Rectal smooth muscle tissue (tissue), 1 donor: ENCODE results near the gene RBMS1.

Experiments used
- H3K27ac ChIP-seq: one replicate; pipeline ENCODE4 v1.7.0; 2013; ENCODE audit warnings: low read depth, low read length, inconsistent platforms
- H3K27me3 ChIP-seq: one replicate; pipeline ENCODE4 v1.7.0; 2013; ENCODE audit warnings: low read length; ENCODE audit not compliant: control insufficient read depth, insufficient read depth
- H3K36me3 ChIP-seq: one replicate; pipeline ENCODE4 v1.7.0; 2013; ENCODE audit warnings: low read length; ENCODE audit not compliant: control insufficient read depth, insufficient read depth
- H3K4me1 ChIP-seq: one replicate; pipeline ENCODE4 v1.7.0; 2013; ENCODE audit warnings: low read length; ENCODE audit not compliant: control insufficient read depth, insufficient read depth
- H3K4me3 ChIP-seq: one replicate; pipeline ENCODE4 v1.7.0; 2013; ENCODE audit warnings: low read length
- H3K9ac ChIP-seq: one replicate; pipeline ENCODE4 v1.7.0; 2013; ENCODE audit warnings: low read length

RBMS1 gene

DNA sequence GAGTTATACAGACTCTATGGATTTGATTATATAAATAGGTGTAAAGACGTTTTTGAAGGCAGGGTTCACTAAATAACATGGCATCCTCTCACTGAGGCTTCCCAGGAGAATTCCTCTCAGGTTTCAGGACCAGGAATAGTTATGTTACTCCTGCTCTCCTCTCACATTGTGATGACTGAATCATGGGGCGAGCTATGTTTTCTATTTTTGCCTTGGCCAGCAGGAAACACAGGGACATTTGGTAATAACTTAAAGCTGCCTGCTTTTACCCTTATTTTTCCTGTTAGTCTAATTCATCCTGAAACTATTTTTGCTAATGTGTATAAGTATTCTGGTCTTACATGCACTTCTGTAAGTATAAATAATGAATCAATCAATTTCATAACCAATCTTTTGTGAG lies 178.3 kb downstream of the RBMS1 start:
- H3K36me3 ChIP-seq, result no peaks in the 10 kb centered on the region
- no peak overlapping the region for H3K4me3 ChIP-seq
- H3K9ac ChIP-seq, result no peak overlapping the region
- no peaks in the 10 kb centered on the region for H3K27me3 ChIP-seq
- H3K4me1 ChIP-seq, result peaks cover 14% of the 10 kb centered on the region
- H3K27ac ChIP-seq, result no peak overlapping the region

DNA sequence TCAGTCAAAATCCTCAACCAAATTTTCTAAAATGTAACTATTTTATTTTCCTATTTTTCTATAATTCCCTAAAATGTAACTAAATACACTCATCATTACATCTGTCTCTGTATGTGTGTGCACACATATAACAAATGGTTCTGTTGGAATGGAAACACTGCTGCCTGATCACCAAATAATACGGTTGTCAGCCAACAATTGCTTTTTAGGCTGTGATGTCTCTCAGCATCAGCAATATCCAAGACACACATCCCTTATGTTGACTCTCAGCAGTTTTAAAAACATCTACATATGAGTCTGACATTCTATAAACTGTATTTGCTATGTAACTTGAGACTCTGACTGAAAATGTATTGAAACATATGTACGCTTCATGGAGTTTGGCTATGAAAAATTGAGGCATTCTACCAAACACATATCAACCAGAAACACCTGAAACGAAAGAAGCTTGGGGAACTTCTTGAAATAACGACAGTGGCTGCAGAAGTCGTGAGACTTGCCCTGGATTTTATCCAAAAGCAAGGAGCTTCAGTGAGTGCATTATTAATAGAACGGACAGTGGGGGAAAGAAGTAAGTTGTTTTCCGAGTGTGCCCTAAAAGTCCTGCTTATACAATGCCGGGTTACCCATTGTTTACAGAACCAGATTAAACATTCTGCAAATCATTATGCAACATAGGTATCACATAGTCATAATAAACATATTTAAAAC lies 183.3 kb downstream of the RBMS1 start:
- Histone ChIP-seq H3K27ac (peak overlapping the region; percentile 10), H3K27me3 (no peaks in the 10 kb centered on the region), H3K9ac (no peak overlapping the region), H3K4me1 (peaks cover 22% of the 10 kb centered on the region), H3K4me3 (no peak overlapping the region), H3K36me3 (no peaks in the 10 kb centered on the region)

DNA sequence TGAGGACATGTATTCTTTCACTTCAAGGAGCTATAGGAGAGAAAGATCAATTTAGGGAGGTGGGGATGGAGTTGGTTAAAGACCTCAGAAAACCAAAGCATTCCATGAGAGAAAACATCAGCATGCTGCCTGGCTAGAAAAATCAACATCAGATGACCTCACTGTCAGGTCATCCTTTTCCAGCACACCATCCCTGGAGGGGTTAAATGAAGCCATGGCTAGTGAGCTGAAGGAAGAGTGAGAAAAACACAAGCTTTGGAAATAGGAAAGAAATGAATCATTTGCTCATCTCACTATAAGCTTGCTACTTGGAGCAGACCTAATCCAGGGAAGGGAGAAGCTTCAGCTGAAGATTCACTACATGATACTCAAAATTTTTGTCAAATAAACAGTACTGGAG lies 184.0 kb downstream of the RBMS1 start:
- no peak overlapping the region for H3K4me3 ChIP-seq
- H3K27me3 ChIP-seq, result no peaks in the 10 kb centered on the region
- no peak overlapping the region for H3K9ac ChIP-seq
- peaks cover 22% of the 10 kb centered on the region for H3K4me1 ChIP-seq
- no peaks in the 10 kb centered on the region for H3K36me3 ChIP-seq
- peak overlapping the region; percentile 27 for H3K27ac ChIP-seq

DNA sequence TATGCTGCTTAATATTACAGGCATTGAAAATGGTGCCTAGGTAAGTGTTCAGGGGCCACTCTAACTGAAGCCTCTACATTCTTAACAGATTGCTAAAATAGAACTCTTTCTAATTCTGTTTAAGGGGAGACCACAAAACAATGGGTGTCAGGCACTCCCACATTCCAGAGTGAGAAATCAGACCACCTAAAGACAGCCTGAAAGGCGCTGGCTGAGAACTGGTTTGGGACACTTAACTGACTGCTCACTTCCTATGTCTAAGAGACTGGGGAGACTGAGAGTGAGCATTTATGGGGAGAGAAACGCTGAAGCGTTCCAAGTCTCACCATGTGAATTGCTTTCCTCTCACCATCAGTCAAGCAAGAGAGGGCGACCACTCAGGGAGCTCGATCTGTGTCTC lies 184.7 kb downstream of the RBMS1 start:
- Histone ChIP-seq H3K4me3 (no peak overlapping the region), H3K9ac (no peak overlapping the region), H3K27ac (no peak overlapping the region), H3K27me3 (no peaks in the 10 kb centered on the region), H3K4me1 (peaks cover 22% of the 10 kb centered on the region), H3K36me3 (no peaks in the 10 kb centered on the region)

DNA sequence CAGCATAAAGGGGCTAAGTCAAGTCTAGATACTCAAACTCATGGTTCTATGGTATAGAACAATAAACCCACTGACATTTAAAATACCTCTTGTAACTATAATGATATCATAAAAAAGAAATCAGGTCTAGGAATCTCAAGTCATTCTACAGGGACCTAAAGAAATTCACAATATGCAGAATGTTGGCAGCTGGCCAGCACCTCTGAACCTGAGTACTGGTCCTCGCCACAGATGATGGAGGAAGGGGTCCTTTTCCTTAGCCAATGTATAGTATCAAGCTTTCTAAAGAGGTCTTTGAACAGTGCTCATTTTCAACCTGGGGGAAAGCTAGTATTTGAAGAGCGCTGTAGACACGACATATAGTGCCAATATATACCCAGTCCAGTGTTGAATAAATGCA lies 185.1 kb downstream of the RBMS1 start:
- Histone ChIP-seq H3K4me3 (no peak overlapping the region), H3K27me3 (no peaks in the 10 kb centered on the region), H3K4me1 (peaks cover 25% of the 10 kb centered on the region)

DNA sequence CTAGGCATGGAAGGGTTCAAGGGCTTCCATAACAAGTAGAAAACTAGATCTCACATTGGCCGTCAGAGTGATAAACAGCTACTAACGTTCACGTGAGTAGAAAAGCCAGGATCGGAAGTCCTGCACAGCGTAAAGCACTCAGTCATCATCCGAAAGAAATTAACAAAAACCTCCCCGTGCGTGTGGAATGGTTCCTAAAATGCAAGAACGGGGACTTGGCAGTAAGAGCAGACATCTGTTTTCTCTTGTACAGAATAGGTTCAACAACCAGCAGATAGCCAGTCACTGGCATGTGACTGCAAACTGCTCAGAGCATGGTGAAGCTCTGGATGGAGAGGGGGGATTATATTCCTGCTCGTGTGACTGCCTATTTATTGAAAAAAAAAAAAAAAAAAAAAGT lies 186.6 kb downstream of the RBMS1 start:
- H3K36me3 ChIP-seq, result no peaks in the 10 kb centered on the region
- no peak overlapping the region for H3K9ac ChIP-seq
- H3K4me1 ChIP-seq, result peaks cover 31% of the 10 kb centered on the region
- H3K27ac ChIP-seq, result peak overlapping the region; percentile 66
- no peaks in the 10 kb centered on the region for H3K27me3 ChIP-seq
- H3K4me3 ChIP-seq, result no peak overlapping the region

More for the DNA sequence above, 185.1 kb downstream of the RBMS1 start:
- Histone ChIP-seq H3K27ac (no peak overlapping the region), H3K9ac (no peak overlapping the region), H3K36me3 (no peaks in the 10 kb centered on the region)

DNA sequence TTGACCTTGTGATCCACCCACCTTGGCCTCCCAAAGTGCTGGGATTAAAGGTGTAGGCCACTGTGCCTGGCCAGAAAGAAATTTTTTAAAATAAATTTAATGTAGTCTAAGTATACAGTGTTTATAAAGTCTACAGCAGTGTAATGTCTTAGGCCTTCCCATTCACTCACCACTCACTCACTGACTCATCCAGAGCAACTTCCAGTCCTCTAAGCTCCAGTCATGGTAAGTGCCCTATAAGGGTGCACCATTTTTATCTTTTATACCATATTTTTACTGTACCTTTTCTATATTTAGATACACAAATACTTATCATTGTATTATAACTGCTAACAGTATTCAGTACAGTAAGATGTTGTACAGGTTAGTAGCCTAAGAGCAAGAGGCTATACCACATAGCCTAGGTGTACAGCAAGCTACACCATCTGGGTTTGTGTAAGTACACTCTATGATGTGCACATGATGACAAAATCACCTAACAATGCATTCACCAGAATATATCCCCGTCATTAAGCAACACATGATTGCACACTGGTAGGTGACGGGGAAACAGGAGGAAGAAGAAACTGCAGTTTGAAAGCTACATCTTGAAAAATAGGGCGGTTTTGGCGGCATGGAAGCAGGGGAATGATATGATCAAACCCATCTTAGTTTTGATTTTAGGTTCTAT lies 188.4 kb downstream of the RBMS1 start:
- no peak overlapping the region for H3K27ac ChIP-seq

DNA sequence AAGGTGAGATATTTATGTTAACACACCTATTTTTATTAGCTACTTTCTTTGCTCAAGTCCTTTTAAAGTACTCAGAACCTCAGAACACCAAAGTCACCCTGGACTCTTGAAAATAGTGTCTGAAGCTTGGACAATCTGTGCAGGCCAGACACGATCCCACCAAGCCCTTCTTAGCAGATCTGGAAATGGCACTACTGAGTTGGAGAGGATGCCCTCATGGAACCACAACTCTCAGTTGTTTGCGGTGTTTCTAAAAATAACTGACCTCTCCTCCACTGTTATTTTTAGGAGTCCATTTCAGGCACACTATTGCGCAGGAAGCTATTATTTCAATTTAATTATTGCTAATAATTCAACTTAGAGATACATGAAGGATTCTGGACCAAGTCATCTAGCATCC lies 190.1 kb downstream of the RBMS1 start:
- H3K4me1 ChIP-seq, result peaks cover 16% of the 10 kb centered on the region
- H3K27ac ChIP-seq, result no peak overlapping the region
- no peak overlapping the region for H3K9ac ChIP-seq
- H3K27me3 ChIP-seq, result no peaks in the 10 kb centered on the region
- H3K36me3 ChIP-seq, result peaks cover 4% of the 10 kb centered on the region
- H3K4me3 ChIP-seq, result no peak overlapping the region

More for the DNA sequence above, 188.4 kb downstream of the RBMS1 start:
- H3K36me3 ChIP-seq, result peaks cover under 1% of the 10 kb centered on the region
- H3K27me3 ChIP-seq, result no peaks in the 10 kb centered on the region
- peaks cover 29% of the 10 kb centered on the region for H3K4me1 ChIP-seq
- no peak overlapping the region for H3K4me3 ChIP-seq
- no peak overlapping the region for H3K9ac ChIP-seq

DNA sequence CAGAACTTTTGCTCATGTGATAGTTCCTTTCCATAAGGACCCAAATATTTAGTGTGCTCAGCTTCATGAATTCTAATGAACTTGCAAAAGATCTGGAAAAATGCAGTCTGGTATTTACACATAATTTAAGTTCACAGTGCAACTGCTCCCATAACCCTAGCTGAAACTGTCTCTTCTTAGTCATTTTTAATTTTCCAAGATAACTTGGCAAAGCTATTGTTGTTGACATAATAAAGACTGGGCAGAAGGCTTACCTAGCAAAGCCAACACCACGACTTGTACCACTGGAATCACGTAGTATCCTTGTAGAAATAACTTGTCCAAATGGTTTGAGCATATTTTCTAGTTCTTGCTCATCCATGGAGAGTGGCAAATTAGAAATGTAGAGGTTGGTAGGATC lies 190.5 kb downstream of the RBMS1 start:
- peaks cover 16% of the 10 kb centered on the region for H3K4me1 ChIP-seq
- no peak overlapping the region for H3K9ac ChIP-seq

DNA sequence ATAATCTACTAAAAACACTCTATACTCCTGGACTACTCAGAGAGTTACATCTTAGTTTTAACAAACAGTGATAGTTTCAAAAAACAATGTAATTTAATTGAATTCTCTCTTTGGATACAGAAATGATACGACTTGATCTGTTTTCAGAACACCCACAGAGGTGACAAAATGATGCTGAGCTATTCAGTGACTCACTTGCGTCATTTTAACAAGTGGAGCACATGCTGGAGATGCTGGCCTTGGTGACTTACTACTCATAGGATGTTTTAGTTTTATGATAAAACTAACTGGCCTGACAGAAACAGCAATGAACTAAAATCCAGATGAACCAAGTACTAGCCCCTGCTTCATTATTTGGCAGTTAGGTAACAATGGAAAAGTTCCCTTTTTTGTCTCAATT lies 192.2 kb downstream of the RBMS1 start:
- H3K27me3 ChIP-seq, result no peaks in the 10 kb centered on the region
- no peak overlapping the region for H3K4me3 ChIP-seq
- H3K9ac ChIP-seq, result no peak overlapping the region
- H3K27ac ChIP-seq, result no peak overlapping the region
- peaks cover 7% of the 10 kb centered on the region for H3K36me3 ChIP-seq
- peaks cover 11% of the 10 kb centered on the region for H3K4me1 ChIP-seq

More for the DNA sequence above, 190.5 kb downstream of the RBMS1 start:
- peaks cover 4% of the 10 kb centered on the region for H3K36me3 ChIP-seq
- H3K27me3 ChIP-seq, result no peaks in the 10 kb centered on the region
- H3K4me3 ChIP-seq, result no peak overlapping the region
- no peak overlapping the region for H3K27ac ChIP-seq

DNA sequence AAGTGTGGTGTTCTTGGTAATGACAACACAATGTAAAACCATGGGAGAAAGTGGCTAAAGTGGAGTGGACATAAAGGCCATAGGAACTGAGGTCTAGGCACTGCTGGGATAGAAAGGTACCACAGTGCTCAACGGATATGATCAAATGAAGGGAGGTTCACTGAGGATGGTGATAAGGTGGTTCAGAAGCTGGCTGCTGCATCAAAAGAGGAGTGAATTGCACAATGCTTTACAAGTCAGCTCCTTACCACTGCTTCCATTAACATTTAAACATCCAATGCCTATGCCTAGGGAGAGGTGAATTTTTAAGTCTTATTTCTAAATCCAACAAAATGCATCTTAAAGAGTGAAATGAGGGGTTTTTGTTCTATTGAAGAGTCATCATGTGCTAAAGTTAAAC lies 193.4 kb downstream of the RBMS1 start:
- peaks cover 11% of the 10 kb centered on the region for H3K4me1 ChIP-seq

DNA sequence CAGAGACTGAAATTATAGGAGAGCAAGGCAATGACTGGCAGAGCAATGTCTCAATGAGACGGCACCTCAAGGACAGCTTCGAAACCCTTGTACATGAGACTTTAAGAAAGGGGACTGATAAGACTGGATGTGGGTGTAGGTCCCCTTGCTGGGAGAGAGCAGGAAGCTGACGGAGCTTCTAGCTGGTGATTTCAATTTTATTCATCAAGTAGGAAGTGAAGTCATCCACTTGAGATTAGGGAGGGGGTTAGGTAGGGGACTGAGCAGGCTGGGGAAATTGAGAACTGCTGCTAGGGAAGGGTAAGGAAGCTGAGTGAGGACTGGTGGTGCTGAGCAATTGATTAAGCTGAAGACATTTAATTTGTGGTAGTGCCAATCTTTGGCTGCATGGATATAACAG lies 194.1 kb downstream of the RBMS1 start:
- peaks cover 7% of the 10 kb centered on the region for H3K36me3 ChIP-seq
- H3K27me3 ChIP-seq, result no peaks in the 10 kb centered on the region
- H3K27ac ChIP-seq, result no peak overlapping the region
- no peak overlapping the region for H3K4me3 ChIP-seq
- H3K4me1 ChIP-seq, result peaks cover 15% of the 10 kb centered on the region
- no peak overlapping the region for H3K9ac ChIP-seq

More for the DNA sequence above, 193.4 kb downstream of the RBMS1 start:
- no peak overlapping the region for H3K4me3 ChIP-seq
- H3K27me3 ChIP-seq, result no peaks in the 10 kb centered on the region
- no peak overlapping the region for H3K9ac ChIP-seq
- H3K27ac ChIP-seq, result no peak overlapping the region
- H3K36me3 ChIP-seq, result peaks cover 7% of the 10 kb centered on the region

DNA sequence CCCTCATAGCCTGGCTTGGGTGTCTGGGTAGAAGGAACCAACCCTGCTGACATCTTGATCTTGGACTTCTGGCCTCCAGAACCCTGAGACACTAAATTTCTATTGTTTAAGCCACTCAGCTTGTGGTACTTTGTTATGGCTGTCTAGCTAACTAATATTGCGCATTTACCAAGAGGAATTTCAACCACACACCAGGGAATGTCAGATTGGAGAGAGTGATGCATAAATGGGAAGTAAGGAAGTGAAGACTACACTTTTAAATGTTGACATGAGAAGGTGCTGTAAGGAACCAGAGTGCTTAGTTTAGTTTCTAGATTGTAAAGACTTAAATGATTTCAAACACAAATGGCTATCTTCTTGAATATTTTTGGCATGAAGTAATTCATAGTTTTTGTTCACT lies 194.6 kb downstream of the RBMS1 start:
- Histone ChIP-seq H3K9ac (no peak overlapping the region), H3K36me3 (peaks cover 7% of the 10 kb centered on the region), H3K4me1 (peaks cover 18% of the 10 kb centered on the region), H3K4me3 (no peak overlapping the region), H3K27me3 (no peaks in the 10 kb centered on the region), H3K27ac (no peak overlapping the region)
